HepG2 (cell line): ENCODE measurements around the gene RAB40C. TPM values are rescaled to one million over a fixed set of nuclear protein-coding genes. Genes with fewer than 3 reads are reported as not detected.

Experiments used
- ARID5B ChIP-seq: IDR thresholded peaks from 2 replicates; pipeline ENCODE4 v1.4.0; 2020; ENCODE audit warnings: mild to moderate bottlenecking, missing genetic modification reagents
- CREM ChIP-seq, 2 experiments: sonication (generic) in 1 of 2; formaldehyde crosslinking in 1 of 2; IDR thresholded peaks; 2 replicates each; pipeline versions ENCODE4 v1.4.0 to v1.6.1; 2016 to 2020; ENCODE audit warnings: antibody characterized with exemption in 1 of 2, mild to moderate bottlenecking in 1 of 2, missing genetic modification reagents in 1 of 2
- FOSL2 ChIP-seq: sonication (generic); formaldehyde crosslinking; IDR thresholded peaks from 2 replicates; pipeline ENCODE4 v1.4.0; 2020; ENCODE audit warnings: missing genetic modification reagents
- HOXD1 ChIP-seq: sonication (generic); formaldehyde crosslinking; IDR thresholded peaks from 2 replicates; pipeline ENCODE4 v1.5.0; 2020; ENCODE audit warnings: missing genetic modification reagents
- MAZ ChIP-seq, 2 experiments: sonication (generic) in 1 of 2; formaldehyde crosslinking in 1 of 2; IDR thresholded peaks; 2 replicates each; pipeline versions ENCODE4 v1.5.0 to v1.6.1; 2012 to 2020; ENCODE audit warnings: low read depth in 2 of 2, mild to moderate bottlenecking in 2 of 2, borderline replicate concordance in 1 of 2, improper control_type of control experiment in 1 of 2, low read length in 1 of 2, missing genetic modification reagents in 1 of 2, moderate library complexity in 1 of 2
- MXI1 ChIP-seq: IDR thresholded peaks from 3 replicates; pipeline ENCODE4 v1.6.1; 2012; ENCODE audit warnings: low read depth, low read length, inconsistent platforms, borderline replicate concordance
- MYC ChIP-seq: sonication (generic); formaldehyde crosslinking; IDR thresholded peaks from 2 replicates; pipeline ENCODE4 v1.9.0; 2021; ENCODE audit warnings: missing genetic modification reagents, borderline replicate concordance
- NONO ChIP-seq, 2 experiments: fragments of 450-650 bp in 1 of 2; sonication (generic) in 1 of 2; formaldehyde crosslinking in 1 of 2; IDR thresholded peaks in 1 of 2; conservative IDR thresholded peaks in 1 of 2; 2 replicates each; pipeline versions ENCODE4 v1.6.1 to v1.8.0; 2017 to 2022; ENCODE audit warnings: mild to moderate bottlenecking in 1 of 2, missing genetic modification reagents in 1 of 2, moderate library complexity in 1 of 2
- PHF8 ChIP-seq: sonication (generic); formaldehyde crosslinking; IDR thresholded peaks from 2 replicates; pipeline ENCODE4 v1.5.0; 2020; ENCODE audit warnings: missing genetic modification reagents
- SAFB2 ChIP-seq: sonication (generic); formaldehyde crosslinking; IDR thresholded peaks from 2 replicates; pipeline ENCODE4 v1.5.1; 2020; ENCODE audit warnings: missing genetic modification reagents, low read depth, mild to moderate bottlenecking, borderline replicate concordance
- SIN3A ChIP-seq: IDR thresholded peaks from 2 replicates; pipeline ENCODE4 v1.6.1; 2011; ENCODE audit warnings: low read depth, mild to moderate bottlenecking, control low read depth, low read length, borderline replicate concordance
- SMARCE1 ChIP-seq: fragments of 450-650 bp; IDR thresholded peaks from 2 replicates; pipeline ENCODE4 v1.6.1; 2017; ENCODE audit warnings: borderline replicate concordance
- SPEN ChIP-seq: sonication (generic); formaldehyde crosslinking; IDR thresholded peaks from 2 replicates; pipeline ENCODE4 v1.5.1; 2020; ENCODE audit warnings: low read depth, mild to moderate bottlenecking, missing genetic modification reagents
- ZBTB38 ChIP-seq: sonication (generic); formaldehyde crosslinking; IDR thresholded peaks from 2 replicates; pipeline ENCODE4 v1.5.1; 2020; ENCODE audit warnings: mild to moderate bottlenecking, missing genetic modification reagents
- ZFX ChIP-seq: sonication (generic); formaldehyde crosslinking; IDR thresholded peaks from 2 replicates; pipeline ENCODE4 v1.4.0; 2020; ENCODE audit warnings: mild to moderate bottlenecking, low read depth, missing genetic modification reagents, moderate library complexity
- ZNF446 ChIP-seq: sonication (generic); formaldehyde crosslinking; IDR thresholded peaks from 2 replicates; pipeline ENCODE4 v1.5.0; 2020; ENCODE audit warnings: mild to moderate bottlenecking, missing genetic modification reagents
- ZNF468 ChIP-seq: sonication (generic); formaldehyde crosslinking; IDR thresholded peaks from 2 replicates; pipeline ENCODE4 v1.8.0; 2022; ENCODE audit warnings: mild to moderate bottlenecking, moderate library complexity, missing genetic modification reagents
- ZNF556 ChIP-seq: sonication (generic); formaldehyde crosslinking; IDR thresholded peaks from 2 replicates; pipeline ENCODE4 v1.4.0; 2020; ENCODE audit warnings: mild to moderate bottlenecking, missing genetic modification reagents, borderline replicate concordance
- ZNF576 ChIP-seq: sonication (generic); formaldehyde crosslinking; IDR thresholded peaks from 2 replicates; pipeline ENCODE4 v1.4.0; 2020; ENCODE audit warnings: mild to moderate bottlenecking, missing genetic modification reagents
- ZNF703 ChIP-seq: sonication (generic); formaldehyde crosslinking; IDR thresholded peaks from 2 replicates; pipeline ENCODE4 v1.5.1; 2020; ENCODE audit warnings: missing genetic modification reagents, mild to moderate bottlenecking, moderate library complexity, borderline replicate concordance
- ZNF766 ChIP-seq: sonication (generic); formaldehyde crosslinking; IDR thresholded peaks from 2 replicates; pipeline ENCODE4 v1.5.0; 2020; ENCODE audit warnings: missing genetic modification reagents, borderline replicate concordance
- polyA plus RNA-seq, 8 experiments: library from polyadenylated mRNA; depleted of rRNA in 3 of 8; stranded (reverse) in 7 of 8; unstranded in 1 of 8; fragments of >200 nt; fragmentation: Illumina TruSeq in 4 of 8; extraction: Trizol in 4 of 8; gene quantifications; 2 replicates each; pipeline versions ENCODE4 v1.2.1 to v1.2.3, GENCODE V29; 2011 to 2016; ENCODE audit warnings: low read depth in 4 of 8, missing spikeins in 1 of 8, mixed read lengths in 1 of 8; ENCODE audit not compliant: insufficient read depth in 1 of 8
- total RNA-seq, 5 experiments: library from RNA; depleted of rRNA; stranded (reverse); fragments of >200 nt; fragmentation: Illumina TruSeq; extraction: Trizol; gene quantifications; 2 replicates each; pipeline ENCODE4 v1.2.3, GENCODE V29; 2016; ENCODE audit warnings: low read depth in 1 of 5
- TF ChIP-seq, protein P1 (sequence below): sonication (generic); formaldehyde crosslinking; IDR thresholded peaks from 2 replicates; pipeline ENCODE4 v1.4.0; 2020; ENCODE audit warnings: mild to moderate bottlenecking, missing genetic modification reagents
- TF ChIP-seq, protein P2 (sequence below): sonication (generic); formaldehyde crosslinking; IDR thresholded peaks from 2 replicates; pipeline ENCODE4 v1.8.0; 2022; ENCODE audit warnings: mild to moderate bottlenecking, missing genetic modification reagents, moderate library complexity

RAB40C gene
- total and polyA plus RNA-seq, 2 of the 13 experiments (the other 11 are each of a cell fraction or from before 2014, with no cell fraction given) = 7.7 to 11.5 TPM

- peak; percentile 51; the same call in 1 of the 2 replicates for TF ChIP-seq PHF8
- no peak for TF ChIP-seq FOSL2 (CRISPR knock-in tag)
- TF ChIP-seq ZNF703 (CRISPR knock-in tag) = 0 out of 2 replicates have a peak, but pooled peaks have one; percentile 53
- TF ChIP-seq NONO (IDR thresholded peaks at IDR 0.05) = no peak
- TF ChIP-seq NONO (CRISPR knock-in tag; conservative IDR thresholded peaks at IDR 0.05) = no peak
- 0 out of 2 replicates have a peak, but pooled peaks have one; percentile 47 for TF ChIP-seq ZFX
- TF ChIP-seq ZNF468 (CRISPR knock-in tag) = 0 out of 2 replicates have a peak, but pooled peaks have one; percentile 47
- peak; percentile 76; the same call in 1 of the 2 replicates for TF ChIP-seq ZNF766 (CRISPR knock-in tag)
- no peak for TF ChIP-seq HOXD1 (CRISPR knock-in tag)
- TF ChIP-seq ARID5B = no peak
- TF ChIP-seq SIN3A = peak; percentile 57; the same call in 1 of the 2 replicates
- TF ChIP-seq ZBTB38 (CRISPR knock-in tag) = 0 out of 2 replicates have a peak, but pooled peaks have one; percentile 15
- peak; percentile 13; the same call in 1 of the 2 replicates for TF ChIP-seq MYC (CRISPR knock-in tag)
- TF ChIP-seq ZNF576 (CRISPR knock-in tag) = no peak
- no peak for TF ChIP-seq SMARCE1
- 0 out of 2 replicates have a peak, but pooled peaks have one; percentile 19 for TF ChIP-seq SPEN (CRISPR knock-in tag)
- no peak for TF ChIP-seq ZNF556
- TF ChIP-seq, protein P1, sequence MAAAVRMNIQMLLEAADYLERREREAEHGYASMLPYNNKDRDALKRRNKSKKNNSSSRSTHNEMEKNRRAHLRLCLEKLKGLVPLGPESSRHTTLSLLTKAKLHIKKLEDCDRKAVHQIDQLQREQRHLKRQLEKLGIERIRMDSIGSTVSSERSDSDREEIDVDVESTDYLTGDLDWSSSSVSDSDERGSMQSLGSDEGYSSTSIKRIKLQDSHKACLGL = peak; percentile 39; the same call in 1 of the 2 replicates
- TF ChIP-seq MXI1 = peak; percentile 11; the same call in 1 of the 3 replicates
- TF ChIP-seq, protein P2, sequence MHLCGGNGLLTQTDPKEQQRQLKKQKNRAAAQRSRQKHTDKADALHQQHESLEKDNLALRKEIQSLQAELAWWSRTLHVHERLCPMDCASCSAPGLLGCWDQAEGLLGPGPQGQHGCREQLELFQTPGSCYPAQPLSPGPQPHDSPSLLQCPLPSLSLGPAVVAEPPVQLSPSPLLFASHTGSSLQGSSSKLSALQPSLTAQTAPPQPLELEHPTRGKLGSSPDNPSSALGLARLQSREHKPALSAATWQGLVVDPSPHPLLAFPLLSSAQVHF (CRISPR knock-in tag) = no peak
- no peak for TF ChIP-seq MAZ (IDR thresholded peaks at IDR 0.05; ENCODE audit: borderline replicate concordance, low read depth, low read length)
- no peak for TF ChIP-seq MAZ (CRISPR knock-in tag; IDR thresholded peaks at IDR 0.05; ENCODE audit: low read depth)
- no peak for TF ChIP-seq CREM (IDR thresholded peaks at IDR 0.05)
- TF ChIP-seq CREM (CRISPR knock-in tag; IDR thresholded peaks at IDR 0.05) = no peak
- TF ChIP-seq SAFB2 (CRISPR knock-in tag) = 0 out of 2 replicates have a peak, but pooled peaks have one; percentile 50
- peak; percentile 72; the same call in 1 of the 2 replicates for TF ChIP-seq ZNF446 (CRISPR knock-in tag)
Measured at GRCh38 chr16:590188-590814, 435 bp downstream of the RAB40C start (continued).
